SU-DHL-6 (cell line): ENCODE results near the gene PMVK.

Experiments used
- EZH2phosphoT487 ChIP-seq: fragments of 200-600 bp; sonication (generic), shearing (Covaris generic); conservative IDR thresholded peaks from 2 replicates; pipeline ENCODE4 v1.6.1; 2018; ENCODE audit warnings: mild to moderate bottlenecking, antibody characterized with exemption, low read length, moderate library complexity, mixed read lengths
- TF ChIP-seq, protein P1 (sequence below): fragments of 200-600 bp; sonication (generic); IDR thresholded peaks from one replicate; pipeline ENCODE4 v1.5.1; 2017; ENCODE audit warnings: antibody characterized with exemption, mild to moderate bottlenecking, low read length, moderate library complexity; ENCODE audit not compliant: insufficient read depth, poor library complexity, severe bottlenecking

DNA sequence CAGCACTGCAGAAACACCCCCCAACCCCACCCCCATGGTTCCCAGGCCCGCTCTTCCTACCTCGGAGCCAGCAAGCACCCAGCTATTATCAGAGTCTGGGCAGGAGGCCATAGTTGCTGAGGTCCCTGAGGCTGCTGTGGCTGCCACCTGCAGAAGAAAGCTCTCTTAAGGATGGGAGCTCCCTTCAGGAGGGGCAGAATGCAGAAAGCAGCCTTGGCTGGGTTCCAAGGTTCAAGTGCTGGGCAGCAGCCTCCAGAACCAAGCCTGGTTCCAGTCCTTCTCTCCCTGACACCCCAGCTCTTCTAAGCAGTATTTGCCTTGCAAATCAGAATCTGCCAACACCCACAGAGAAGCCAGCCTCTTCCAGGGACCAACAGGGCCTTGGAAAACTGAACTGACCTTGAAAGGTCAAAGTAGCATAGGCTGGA is 17.1 kb upstream of the PMVK start:
- TF ChIP-seq, protein P1, sequence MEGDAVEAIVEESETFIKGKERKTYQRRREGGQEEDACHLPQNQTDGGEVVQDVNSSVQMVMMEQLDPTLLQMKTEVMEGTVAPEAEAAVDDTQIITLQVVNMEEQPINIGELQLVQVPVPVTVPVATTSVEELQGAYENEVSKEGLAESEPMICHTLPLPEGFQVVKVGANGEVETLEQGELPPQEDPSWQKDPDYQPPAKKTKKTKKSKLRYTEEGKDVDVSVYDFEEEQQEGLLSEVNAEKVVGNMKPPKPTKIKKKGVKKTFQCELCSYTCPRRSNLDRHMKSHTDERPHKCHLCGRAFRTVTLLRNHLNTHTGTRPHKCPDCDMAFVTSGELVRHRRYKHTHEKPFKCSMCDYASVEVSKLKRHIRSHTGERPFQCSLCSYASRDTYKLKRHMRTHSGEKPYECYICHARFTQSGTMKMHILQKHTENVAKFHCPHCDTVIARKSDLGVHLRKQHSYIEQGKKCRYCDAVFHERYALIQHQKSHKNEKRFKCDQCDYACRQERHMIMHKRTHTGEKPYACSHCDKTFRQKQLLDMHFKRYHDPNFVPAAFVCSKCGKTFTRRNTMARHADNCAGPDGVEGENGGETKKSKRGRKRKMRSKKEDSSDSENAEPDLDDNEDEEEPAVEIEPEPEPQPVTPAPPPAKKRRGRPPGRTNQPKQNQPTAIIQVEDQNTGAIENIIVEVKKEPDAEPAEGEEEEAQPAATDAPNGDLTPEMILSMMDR, result no peak
- no peak for TF ChIP-seq EZH2phosphoT487
